HG03432 (cell line): ENCODE data around the gene FGGY.
"Not testable (repeated sequence)": the region's sequence is repeated elsewhere in the genome, so short reads cannot be mapped to it uniquely, and the experiment has no call there.

Experiments
- ATAC-seq: cut with Tn5 transposase; IDR thresholded peaks from one replicate; pipeline ENCODE4 v1.9.1; 2021; ENCODE audit warnings: mild to moderate bottlenecking, moderate library complexity; ENCODE audit not compliant: unreplicated experiment

The FGGY gene

DNA sequence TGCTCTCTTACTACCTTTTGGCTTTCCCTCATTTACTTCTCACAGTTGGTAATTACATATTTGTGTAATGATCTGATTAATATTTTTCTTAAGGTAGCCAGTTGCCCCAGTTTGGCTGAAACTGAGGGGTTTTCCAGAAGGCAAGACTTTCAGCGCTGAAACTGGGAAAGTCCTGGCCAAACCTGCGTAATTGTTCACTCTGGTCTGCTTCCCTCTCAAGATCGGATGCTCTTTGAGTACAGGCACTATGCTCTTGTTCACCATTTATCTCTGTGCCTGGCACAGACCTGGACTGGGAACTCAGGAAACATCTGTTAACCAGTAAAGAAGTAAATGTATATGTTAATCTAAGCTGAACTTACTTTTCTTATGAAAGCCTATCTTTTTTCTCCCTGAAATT lies 308.3 kb downstream of the FGGY start:
- no peak for ATAC-seq

DNA sequence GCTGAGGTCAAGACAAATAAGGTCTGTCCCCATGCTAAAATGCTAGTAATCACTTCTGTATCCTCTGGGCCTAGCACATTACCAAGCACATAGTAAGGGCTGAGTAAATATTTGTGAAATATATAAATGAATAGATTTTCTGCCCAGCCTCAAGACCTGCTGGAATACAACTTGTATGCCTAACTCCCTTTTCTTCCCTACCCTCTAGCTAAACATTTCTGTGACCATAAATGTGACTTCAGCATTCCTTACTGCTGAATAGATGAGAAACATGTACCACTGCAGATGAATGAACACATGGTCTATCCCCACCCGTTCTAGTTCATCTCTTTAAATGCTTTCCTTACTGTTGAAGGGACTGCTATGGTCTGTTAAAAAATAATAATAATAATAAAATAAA lies 308.9 kb downstream of the FGGY start:
- no peak for ATAC-seq

DNA sequence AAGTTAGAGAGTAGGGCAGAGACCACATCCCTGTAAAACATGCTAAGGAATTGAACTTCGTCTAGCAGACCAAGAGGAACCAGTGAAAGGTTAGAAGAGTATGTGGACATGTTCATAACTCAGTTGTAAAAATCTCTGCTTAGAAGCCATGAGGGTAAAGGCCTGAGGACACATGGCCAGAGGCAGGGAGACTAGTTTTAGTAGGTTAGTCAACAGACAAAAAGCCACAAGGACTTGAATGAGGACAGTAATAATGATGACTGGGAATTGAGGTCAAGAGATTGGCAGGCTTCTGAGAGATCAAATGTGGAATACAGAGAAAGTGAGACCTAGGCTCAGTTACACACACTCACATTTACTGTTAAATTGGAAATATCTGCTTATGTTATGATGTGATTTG lies 312.4 kb downstream of the FGGY start:
- no peak for ATAC-seq

DNA sequence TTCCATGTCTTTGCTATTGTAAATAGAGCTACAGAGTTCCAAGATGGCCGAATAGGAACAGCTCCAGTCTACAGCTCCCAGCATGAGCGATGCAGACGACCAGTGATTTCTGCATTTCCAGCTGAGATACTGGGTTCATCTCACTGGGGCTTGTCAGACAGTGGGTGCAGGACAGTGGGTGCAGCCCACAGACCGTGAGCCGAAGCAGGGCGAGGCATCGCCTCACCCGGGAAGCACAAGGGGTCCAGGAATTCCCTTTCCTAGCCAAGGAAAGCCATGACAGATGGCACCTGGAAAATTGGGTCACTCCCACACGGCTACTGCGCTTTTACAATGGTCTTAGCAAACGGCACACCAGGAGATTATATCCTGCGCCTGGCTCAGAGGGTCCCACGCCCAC lies 313.6 kb downstream of the FGGY start:
- not testable (repeated sequence) for ATAC-seq

DNA sequence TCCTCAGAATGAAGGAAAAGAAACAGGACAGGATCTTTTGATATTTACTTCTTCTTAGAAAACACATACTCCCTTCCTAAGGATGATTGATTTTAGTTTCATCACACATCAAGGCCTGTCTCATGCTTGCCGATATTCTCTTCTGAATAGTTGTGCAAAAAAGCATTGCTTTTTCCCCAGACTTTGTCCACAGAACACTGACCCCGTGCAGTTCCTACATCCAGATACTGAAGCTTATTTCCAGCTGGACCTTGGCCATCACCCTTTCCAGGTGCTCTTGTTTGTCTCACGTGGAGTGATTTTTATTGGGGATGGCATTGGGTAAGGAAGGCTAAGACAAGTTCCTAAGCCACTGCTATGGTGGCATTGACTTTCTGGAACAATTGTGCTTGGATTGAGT lies 320.5 kb downstream of the FGGY start:
- ATAC-seq = no peak

DNA sequence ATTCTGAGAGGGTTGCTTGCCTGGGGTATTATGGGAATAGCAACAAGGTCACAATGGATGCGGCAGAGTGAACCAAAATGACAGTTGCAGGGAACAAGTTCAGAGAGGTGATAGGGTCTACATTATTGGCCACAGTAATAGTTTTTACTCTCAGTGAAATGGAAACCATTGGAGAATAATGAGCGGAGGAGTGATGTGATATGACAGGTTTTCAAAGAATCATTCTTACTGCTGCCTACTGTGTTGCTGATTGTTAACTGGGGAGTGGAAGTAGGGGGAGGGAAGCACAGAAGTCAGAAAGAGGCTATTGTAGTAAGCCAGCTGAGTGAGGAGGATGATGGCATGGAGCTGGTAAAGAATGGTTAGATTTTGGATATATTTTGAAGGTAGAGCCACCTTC lies 322.7 kb downstream of the FGGY start:
- ATAC-seq = no peak

DNA sequence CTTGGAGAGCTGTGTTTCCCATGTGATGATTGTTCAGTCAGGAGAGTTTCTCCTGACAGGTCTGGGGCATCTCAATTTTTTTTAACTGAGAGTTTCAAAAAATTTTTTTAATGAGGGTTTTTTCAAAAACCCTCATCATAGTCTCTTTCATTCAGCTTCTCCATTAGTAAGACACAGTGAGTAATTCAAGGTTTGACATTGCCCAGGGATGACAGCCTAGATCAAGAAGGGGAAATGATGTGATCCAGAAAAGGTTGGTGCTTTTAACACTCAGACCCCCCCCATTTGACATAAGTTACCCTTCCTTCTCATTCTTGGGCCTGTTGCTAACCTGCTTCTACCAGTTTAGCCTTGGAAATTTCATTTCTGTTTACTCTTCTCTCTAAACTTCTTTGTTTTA lies 328.5 kb downstream of the FGGY start:
- no peak for ATAC-seq

DNA sequence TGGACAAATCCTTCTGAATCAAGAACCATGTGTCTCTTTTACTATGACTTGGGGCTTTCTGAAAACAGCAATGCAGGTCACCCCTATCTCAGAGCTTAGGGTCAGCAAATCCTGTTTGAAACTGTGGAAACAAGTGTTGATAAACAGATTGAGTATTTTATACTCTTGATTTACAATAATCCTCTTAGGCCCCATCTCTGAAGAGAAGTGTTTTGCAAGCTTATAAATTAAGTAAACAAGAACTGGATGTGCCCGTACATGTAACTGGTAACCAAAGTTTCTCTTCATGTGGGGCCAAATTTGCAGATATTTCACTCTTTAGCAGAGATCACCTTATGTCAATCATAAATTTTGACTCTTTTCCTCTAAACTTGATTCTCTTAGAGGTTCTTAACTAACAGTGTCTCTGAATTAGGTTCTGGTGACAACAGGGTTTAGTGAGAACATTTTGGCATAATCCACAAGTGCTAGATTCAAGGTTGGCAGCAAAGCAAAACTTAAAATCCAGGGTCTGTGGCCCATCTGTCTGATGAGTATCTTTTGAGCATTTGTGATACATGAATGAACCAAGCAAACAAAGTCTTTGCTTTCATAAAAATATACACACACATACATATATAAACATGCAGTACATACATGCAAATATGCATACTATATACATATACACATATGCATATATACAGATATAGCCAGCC lies 334.8 kb downstream of the FGGY start:
- ATAC-seq = no peak

DNA sequence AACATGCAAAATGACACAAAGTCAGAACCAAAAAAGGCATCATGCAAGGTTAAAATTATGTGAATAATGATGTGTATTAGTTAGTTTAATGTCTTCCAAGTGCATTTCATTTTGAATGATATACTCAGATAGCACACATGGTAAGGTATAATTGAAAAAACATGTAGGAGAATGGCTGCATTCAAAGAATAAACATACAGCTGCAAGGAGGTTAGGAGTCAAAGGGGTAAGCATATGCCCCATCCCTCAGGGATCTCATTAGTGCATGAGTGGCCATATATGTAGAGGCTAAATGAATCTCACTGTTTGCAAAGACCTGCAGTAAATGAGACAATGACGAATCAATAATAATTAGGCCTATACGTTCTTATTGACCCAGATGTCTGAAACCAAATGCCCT lies 338.2 kb downstream of the FGGY start:
- ATAC-seq = no peak

DNA sequence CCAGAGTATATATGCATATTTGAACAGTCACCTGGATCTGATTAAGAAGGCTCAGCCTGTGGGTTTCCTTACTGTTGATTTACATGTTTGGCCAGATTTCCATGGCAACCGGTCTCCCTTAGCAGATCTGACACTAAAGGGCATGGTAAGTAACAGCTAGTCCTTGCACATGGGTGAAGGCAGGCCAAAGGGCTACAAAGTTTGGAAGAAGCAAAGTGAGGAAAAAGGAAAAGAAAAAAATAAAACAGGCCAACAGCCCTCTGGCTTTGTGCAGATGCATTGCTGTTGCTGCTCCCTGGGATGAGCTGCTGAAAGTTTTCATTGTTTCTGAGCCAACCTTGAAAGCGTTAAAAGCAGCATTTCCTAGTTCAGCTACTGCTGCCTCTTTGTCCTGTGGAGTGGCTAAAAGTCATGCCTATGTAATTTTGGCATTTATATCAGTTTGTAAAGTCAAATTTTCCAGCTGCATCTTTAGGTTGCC lies 341.4 kb downstream of the FGGY start:
- no peak for ATAC-seq

DNA sequence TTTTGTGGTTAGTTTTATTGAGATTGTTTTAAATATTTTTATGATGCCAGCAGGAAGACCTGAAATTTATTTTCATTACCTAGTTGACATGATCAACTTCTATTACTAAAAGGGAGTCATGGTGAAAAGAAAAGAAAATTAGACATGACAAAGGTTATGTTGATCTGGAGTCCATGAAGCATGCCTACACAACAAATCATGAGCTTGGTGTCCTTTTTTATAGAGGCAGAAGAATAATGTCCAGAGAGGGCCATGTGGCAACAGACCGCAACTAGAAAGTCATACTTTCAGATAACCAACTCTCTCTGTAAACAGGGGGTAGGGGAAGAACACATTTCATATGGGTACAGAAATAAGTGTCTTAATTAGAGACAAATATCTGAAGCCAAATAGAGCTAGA lies 342.4 kb downstream of the FGGY start:
- ATAC-seq = no peak

DNA sequence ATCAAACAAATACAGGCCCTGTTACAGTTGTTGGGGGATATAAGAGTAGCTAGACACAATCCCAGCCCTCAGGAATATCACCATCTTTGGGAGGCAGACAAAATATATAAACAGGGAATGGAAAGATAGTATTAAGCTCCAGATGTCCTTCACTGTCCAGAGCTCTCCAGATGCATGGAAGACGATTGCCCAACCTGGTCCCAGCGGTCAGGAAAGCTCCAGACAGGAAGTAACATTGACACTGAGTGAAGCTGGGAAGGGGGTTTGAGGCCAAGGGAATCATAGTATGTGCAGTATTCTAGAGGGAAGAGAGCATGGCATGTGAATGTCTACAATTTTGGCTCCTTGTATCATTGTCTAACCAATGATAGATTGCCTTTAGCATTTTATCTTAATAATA lies 344.0 kb downstream of the FGGY start:
- no peak for ATAC-seq

DNA sequence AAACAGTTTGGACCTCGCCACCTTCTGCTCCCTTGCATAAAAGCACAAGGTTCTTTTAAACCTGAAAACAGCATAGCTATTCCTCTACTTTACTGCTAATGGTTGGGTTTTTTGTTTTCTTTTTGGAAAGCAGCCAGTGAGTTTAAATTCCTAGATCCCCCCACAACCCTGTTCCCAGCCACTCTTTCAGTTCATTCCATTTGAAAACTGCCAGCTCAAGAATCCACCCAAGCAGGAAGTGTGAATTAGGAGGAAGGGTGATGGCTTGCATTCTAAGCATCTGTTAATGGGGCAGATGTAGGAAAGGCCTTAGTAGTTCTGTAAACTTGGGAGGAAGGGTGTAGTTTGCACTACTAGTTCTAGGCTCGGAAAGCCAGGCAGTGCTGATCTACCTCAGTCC lies 344.9 kb downstream of the FGGY start:
- ATAC-seq = no peak

DNA sequence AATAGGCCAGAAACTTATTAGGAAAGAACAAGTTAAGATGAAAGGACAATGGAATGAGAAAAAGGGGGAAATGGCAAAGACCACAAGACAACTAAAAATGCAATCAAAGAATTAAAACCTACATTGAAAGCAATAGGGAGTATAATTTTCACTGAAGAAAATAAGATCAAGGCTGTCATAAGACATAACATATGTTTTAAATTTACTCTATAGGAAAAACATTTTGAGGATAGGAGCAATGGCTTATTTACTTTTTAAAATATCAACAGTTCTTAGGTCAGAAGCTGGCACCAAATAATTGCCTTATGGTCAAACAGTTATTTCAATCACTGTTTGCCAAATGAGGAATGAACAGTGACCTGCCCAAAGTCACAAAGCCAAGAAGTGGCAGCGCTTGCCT lies 346.6 kb downstream of the FGGY start:
- no peak for ATAC-seq

DNA sequence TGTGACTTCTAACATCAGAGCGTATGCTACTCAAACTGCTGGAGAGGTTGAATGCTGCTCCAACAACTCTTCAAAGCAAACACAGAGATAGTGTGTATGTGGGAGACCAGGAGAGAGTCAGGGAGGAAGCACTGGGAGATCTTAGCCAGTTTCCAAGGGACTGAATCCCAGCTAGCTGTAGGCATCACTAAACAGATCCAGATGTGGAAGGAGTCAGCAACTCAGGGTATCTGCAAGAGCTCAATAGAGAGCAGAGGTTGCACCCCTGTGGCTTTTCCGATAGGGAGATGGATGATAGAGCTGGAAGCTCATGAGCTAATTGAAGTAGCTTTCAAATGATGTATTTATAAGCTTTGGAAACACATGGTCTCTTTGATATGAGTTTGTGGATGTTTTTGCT lies 349.0 kb downstream of the FGGY start:
- no peak for ATAC-seq

DNA sequence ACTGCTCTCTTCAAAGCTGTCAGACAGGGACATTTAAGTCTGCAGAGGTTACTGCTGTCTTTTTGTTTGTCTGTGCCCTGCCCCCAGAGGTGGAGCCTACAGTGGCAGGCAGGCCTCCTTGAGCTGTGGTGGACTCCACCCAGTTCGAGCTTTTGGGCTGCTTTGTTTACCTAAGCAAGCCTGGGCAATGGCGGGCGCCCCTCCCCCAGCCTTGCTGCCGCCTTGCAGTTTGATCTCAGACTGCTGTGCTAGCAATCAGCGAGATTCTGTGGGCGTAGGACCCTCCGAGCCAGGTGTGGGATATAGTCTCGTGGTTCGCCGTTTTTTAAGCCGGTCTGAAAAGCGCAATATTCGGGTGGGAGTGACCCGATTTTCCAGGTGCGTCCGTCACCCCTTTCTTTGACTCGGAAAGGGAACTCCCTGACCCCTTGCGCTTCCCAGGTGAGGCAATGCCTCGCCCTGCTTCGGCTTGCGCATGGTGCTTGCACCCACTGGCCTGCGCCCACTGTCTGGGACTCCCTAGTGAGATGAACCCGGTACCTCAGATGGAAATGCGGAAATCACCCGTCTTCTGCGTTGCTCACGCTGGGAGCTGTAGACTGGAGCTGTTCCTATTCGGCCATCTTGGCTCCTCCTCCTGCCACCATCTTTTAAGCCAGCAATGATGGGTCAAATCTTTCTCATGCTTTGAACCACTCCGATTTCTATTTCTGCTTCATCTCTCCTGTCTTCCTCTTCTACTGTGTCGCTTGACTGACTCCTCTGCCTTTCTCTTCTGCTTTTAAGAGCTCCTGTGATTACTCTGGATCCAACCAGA lies 356.5 kb downstream of the FGGY start:
- not testable (repeated sequence) for ATAC-seq

DNA sequence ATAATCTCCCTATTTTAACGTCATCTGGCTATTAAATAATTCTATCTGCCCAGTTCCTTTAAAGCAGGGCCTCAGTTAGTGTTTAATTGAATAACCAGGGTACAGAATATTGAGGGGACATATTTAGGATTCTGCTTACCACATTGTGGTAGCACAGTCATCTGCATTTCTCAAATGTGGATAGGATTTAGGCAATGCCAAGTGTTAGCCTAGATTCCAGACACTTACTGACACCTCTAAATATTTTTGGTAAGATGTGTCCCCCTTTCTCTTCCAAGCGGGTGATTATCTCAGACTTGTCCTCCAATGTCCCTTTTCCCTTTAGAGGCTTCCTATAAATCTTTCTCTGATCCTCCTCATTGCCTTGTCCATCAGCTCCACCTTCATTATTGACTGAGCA lies 357.1 kb downstream of the FGGY start:
- no peak for ATAC-seq

DNA sequence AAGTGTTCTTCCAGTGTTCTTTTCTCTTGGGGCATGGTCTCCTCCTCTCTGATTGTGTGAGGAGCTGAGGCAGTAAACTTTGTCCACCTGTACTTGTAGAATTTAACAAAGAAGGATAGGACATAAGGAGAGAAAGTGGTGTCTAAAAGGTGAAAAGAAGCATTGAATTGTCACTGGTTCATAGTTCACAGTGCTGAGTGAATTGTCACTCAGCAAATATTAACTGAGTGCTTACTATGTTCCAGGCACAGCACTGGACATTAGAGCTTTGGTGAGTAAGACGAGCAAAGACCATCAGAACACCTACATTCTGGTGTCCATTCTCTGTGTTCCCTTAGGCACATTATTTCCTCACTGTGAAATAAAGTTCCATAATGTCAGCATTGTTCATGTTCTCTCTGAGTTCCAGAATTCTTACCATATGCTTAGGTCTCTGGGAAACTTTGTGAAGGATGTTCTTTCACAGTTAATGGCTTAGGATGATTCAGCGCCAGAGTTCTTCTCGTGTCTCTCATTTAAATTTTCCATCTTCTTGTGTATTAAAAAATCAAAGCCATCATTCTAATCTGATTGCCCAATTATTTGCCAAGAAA lies 361.1 kb downstream of the FGGY start:
- no peak for ATAC-seq

DNA sequence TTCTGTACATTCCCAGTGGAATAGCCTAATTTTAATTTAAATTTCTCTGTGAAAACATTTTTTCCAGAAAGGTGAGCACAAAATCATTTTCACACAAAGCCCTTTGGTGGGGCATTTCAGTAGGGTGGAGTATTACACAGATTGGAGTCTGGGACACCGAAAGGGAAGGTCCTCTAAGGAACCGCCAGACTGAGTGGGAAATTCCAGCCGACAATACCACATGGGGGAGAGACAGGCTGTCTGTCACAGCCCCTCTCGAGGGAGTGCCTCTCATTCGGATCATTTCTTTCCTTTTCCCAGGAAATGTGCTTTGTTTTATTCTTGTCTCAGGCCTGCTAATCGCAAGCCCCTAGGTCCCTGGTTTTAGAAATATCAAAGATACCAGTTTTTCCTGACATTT lies 367.3 kb downstream of the FGGY start:
- no peak for ATAC-seq

DNA sequence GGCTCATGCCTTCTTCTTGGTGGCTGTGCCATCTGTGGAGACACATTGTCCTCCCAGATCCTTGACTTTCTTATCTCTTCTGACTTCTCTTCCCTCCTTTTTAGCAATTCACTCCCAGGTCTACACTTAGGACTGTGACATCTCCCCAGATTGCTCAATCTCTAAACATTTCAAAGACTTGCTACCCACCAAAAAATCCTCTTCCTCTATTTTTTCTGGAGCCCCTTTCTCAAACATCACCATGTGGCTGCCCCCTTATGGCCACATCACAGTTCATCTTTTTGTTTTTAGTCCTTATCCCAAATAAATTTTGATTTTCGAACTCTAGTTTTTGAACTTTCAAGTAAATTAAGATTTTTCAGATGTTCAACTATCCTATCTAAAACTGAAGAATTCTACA lies 369.2 kb downstream of the FGGY start:
- ATAC-seq = no peak

DNA sequence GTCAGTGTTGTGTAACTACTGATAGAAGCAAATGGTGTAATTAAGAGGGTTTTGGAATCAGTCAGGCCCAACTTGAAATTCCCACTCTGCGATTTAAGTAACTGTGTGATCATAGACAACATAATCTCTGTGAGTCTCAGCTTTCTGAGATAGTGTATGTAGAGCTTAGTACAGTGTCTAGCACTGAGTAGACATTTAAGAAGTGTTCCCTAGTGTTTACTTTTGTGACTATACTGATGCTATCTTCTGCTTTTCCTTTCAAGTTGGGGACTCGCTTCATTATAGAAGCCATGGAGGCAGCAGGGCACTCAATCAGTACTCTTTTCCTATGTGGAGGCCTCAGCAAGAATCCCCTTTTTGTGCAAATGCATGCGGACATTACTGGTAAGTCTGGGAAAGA lies 370.1 kb downstream of the FGGY start:
- ATAC-seq = no peak

DNA sequence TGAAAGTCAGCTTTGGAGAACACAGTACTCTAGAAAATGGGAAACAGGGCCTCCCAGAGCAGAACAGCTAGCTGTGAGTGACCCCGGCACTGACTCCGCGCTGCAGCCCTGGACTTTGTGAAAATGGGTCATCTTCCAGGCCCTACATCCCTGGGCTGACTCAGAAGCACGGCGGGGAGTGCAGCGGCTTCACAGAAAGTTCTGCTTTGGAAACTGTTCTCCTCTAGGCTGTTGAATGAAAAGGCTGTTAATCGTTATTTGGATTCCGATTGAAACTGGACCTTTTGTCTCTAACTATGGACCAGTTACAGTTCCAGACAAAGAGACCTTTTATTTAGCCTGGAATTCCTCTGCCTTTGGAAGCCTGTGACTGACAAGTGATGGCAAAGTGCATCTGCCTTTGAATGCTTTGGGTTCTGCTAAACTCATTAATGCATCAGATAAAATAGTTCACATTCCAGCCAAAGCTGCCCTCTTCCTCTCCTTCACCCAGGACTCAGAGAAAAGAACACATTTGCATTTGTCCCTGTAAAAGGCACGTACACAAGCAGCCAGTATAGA lies 372.9 kb downstream of the FGGY start:
- no peak for ATAC-seq
